ENCODE measurements around the gene CCDC126.

The CCDC126 gene

DNA sequence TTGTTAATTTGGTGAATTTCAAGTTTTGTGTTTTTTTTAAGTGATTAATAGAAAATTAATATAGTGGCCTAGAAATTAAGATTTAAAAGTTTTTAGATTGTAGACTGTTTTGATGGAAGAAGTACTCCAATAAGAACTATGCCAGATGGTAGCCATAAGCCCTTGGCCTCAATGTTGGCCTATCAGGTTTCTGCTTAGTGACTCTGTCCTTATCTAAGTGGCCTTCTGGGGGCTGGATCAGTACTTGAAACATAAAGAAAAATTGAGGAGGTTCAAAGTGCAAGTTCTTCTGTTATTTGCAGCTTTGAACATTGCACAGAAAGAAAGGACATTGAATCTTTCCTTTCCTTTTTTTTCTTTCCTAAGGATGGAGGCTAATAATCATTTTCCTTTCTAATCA is 9.9 kb downstream of the CCDC126 start:
- TF ChIP-seq, protein P1, sequence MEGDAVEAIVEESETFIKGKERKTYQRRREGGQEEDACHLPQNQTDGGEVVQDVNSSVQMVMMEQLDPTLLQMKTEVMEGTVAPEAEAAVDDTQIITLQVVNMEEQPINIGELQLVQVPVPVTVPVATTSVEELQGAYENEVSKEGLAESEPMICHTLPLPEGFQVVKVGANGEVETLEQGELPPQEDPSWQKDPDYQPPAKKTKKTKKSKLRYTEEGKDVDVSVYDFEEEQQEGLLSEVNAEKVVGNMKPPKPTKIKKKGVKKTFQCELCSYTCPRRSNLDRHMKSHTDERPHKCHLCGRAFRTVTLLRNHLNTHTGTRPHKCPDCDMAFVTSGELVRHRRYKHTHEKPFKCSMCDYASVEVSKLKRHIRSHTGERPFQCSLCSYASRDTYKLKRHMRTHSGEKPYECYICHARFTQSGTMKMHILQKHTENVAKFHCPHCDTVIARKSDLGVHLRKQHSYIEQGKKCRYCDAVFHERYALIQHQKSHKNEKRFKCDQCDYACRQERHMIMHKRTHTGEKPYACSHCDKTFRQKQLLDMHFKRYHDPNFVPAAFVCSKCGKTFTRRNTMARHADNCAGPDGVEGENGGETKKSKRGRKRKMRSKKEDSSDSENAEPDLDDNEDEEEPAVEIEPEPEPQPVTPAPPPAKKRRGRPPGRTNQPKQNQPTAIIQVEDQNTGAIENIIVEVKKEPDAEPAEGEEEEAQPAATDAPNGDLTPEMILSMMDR (IDR thresholded peaks at IDR 0.05; ENCODE audit: low read depth, low read length, missing control alignments): no peak
- DNase-seq (ENCODE audit: low read depth): no peak
- H3K4me3 ChIP-seq (ENCODE audit: low read depth, low read length): no peak overlapping the region

DNA sequence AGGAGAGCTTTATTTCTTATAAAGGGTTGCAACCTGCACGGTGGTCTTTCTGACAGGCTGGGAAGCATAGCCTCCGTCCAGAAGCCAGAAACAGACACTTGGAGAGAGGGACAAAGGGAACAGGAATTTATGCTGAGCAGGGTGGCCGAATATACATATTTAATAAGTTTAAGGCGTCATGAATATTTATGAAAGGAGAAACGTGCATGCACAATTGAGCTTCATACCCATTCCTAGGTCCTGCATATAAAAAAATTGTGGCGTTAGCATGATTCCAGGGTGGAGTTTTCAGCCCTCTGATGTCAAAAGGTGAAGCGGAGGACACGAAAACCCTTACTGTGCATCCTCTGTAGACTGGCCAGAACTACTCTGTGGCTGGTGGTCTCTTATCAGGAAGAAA is 10.7 kb downstream of the CCDC126 start:
- H3K4me3 ChIP-seq (ENCODE audit: low read depth, low read length): no peak overlapping the region
- TF ChIP-seq, protein P1 (IDR thresholded peaks at IDR 0.05; ENCODE audit: low read depth, low read length, missing control alignments): no peak
- DNase-seq (ENCODE audit: low read depth): no peak

DNA sequence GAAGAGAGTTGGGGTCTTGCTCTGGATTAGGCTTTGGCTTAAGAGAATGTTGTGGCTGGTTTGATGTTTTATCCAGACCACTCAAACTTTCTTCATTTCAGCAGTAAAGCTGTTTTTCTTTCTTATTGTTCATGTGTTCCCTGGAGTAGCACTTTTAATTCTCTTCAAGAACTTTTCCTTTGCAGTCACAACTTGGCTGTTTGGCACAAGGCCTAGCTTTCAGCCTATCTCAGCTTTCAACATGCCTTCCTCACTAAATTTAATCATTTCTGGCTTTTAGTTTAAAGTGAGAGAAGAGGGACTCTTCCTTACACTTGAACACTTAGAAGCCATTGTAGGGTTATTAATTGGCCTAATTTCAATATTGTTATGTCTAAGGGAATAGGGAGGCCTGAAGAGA is 18.1 kb downstream of the CCDC126 start:
- TF ChIP-seq, protein P1 (IDR thresholded peaks at IDR 0.05; ENCODE audit: low read depth, low read length, missing control alignments): no peak
- no peak overlapping the region for H3K4me3 ChIP-seq (ENCODE audit: low read depth, low read length)
- DNase-seq (ENCODE audit: low read depth): no peak

DNA sequence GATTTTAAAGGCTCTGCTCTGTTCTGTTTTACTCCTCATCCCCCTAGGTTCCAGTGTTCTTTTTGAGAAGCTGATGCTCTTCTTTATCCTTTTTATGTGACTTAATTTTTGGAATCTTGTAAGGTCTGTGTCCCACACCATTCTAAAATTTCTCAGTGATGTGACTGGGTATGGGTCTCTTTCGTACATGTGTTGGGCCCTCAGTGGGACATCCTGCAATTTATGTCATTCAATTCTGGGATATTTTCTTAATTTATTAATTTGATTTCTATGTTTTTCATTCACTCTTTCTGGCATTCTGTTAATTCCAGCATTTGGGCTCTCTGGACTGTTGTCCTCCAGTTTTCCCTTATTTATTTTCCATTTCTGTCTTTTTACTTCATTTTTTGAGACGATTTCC is 19.4 kb downstream of the CCDC126 start:
- no peak overlapping the region for H3K4me3 ChIP-seq (ENCODE audit: low read depth, low read length)
- DNase-seq (ENCODE audit: low read depth): no peak
- TF ChIP-seq, protein P1 (IDR thresholded peaks at IDR 0.05; ENCODE audit: low read depth, low read length, missing control alignments): no peak

DNA sequence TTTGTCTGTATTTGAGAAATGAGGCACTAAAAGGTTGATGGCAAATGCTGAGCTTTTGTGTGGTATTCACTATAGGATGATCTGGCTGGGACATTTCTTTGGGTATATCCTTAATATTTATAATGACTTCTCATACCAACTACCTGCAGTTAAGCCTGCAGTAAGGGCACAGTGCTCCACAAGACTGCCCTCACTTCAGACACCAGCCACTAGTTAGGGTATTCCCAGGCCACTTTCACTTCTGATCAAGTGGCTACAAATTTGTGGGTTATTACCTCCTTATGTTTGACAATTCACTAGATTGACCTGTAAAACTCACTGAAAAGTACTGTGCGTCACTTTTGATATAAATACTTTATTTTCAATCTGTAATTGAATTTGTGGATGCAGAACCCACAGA is 20.3 kb downstream of the CCDC126 start:
- no peak overlapping the region for H3K4me3 ChIP-seq (ENCODE audit: low read depth, low read length)
- DNase-seq (ENCODE audit: low read depth): no peak
- TF ChIP-seq, protein P1 (IDR thresholded peaks at IDR 0.05; ENCODE audit: low read depth, low read length, missing control alignments): no peak

DNA sequence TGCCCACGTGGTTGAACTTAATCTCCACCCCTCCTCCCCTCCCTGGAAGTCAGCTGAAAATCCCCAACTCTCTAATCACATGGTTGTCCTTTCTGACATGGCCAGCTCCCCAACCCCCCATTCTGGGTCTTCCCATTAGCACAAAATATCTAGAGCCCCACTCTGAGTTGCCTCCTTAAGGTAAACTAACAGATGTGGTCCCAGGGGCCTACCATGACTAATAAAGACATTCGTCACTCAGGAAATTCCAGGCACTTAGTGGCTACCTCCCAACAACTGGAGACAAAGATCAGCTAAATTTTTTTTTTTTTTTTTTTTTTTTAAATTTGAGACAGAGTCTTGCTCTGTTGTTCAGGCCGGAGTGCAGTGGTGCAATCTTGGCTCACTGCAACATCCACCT is 21.1 kb downstream of the CCDC126 start:
- TF ChIP-seq, protein P1 (IDR thresholded peaks at IDR 0.05; ENCODE audit: low read depth, low read length, missing control alignments): no peak
- no peak overlapping the region for H3K4me3 ChIP-seq (ENCODE audit: low read depth, low read length)
- no peak for DNase-seq (ENCODE audit: low read depth)

DNA sequence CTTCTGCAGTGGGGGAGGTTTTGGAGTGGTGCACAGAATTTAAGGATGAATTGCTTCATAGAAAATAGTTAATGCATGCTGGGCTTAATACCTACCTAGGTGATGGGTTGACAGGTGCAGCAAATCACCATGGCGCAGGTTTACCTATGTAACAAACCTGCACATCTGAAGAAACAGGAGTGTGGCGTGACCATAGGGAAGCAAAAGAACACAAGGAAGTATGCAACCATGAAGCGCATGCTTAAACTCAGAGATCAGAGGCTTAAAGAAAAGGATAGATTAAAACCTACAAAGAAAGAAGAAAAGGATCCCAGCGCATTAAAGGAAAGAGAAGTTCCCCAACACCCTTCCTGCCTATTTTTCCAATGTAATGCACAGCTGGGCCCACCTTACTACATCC is 22.0 kb downstream of the CCDC126 start:
- H3K4me3 ChIP-seq (ENCODE audit: low read depth, low read length): no peak overlapping the region
- TF ChIP-seq, protein P1 (IDR thresholded peaks at IDR 0.05; ENCODE audit: low read depth, low read length, missing control alignments): no peak
- DNase-seq (ENCODE audit: low read depth): no peak
